Bronchial epithelial cell (primary cell): ENCODE results near the gene DCK. TPM values are rescaled to one million over a fixed set of nuclear protein-coding genes. Genes with fewer than 3 reads are reported as not detected.
"Not testable (repeated sequence)": the region's sequence is repeated elsewhere in the genome, so short reads cannot be mapped to it uniquely, and the experiment has no call there.

Experiments used
- DNase-seq: peaks from one replicate; pipeline ENCODE4 v3.0.0-alpha.2; 2010; ENCODE audit warnings: low read depth
- FAIRE-seq: peaks from 2 replicates; lab custom pipeline; 2011; peaks lifted over from hg19 to GRCh38; lab: Jason Lieb, UNC
- H3K27me3 ChIP-seq: 2 replicates; pipeline ENCODE4 v1.5.1; 2011; ENCODE audit warnings: low read length; ENCODE audit not compliant: control insufficient read depth, insufficient read depth
- H3K36me3 ChIP-seq: 2 replicates; pipeline ENCODE4 v1.5.1; 2011; ENCODE audit warnings: low read length; ENCODE audit not compliant: control insufficient read depth, insufficient read depth
- H3K4me3 ChIP-seq: 2 replicates; pipeline ENCODE4 v1.5.1; 2011; ENCODE audit warnings: mild to moderate bottlenecking, low read depth, low read length, control low read depth
- CTCF ChIP-seq: IDR thresholded peaks from 2 replicates; pipeline ENCODE4 v1.5.1; 2011; ENCODE audit warnings: mild to moderate bottlenecking, moderate library complexity, low read length, control low read depth, inconsistent platforms; ENCODE audit not compliant: insufficient read depth, severe bottlenecking
- total RNA-seq: library from RNA; depleted of rRNA; stranded (reverse); fragments of >200 nt; gene quantifications from 2 replicates; pipeline ENCODE4 v1.2.1, GENCODE V29; 2014

The DCK gene
- total RNA-seq, 1 donor from 2014 or later = 16.1 TPM

GRCh38 chr4:71052716-71053115, 59.3 kb downstream of the DCK start:
- FAIRE-seq (no peak), DNase-seq (no peak)
- TF ChIP-seq CTCF = no peak

GRCh38 chr4:71053613-71054012, 60.2 kb downstream of the DCK start:
- H3K36me3 ChIP-seq, H3K4me3 ChIP-seq, H3K27me3 ChIP-seq, DNase-seq, FAIRE-seq: not testable (repeated sequence)

More at GRCh38 chr4:71052716-71053115, 59.3 kb downstream of the DCK start:
- H3K27me3 ChIP-seq = no peaks in the 10 kb centered on the region
- no peaks in the 10 kb centered on the region for H3K36me3 ChIP-seq
- H3K4me3 ChIP-seq = no peak overlapping the region

GRCh38 chr4:71059573-71059972, 66.1 kb downstream of the DCK start:
- DNase-seq, FAIRE-seq, H3K27me3 ChIP-seq, H3K36me3 ChIP-seq, H3K4me3 ChIP-seq: not testable (repeated sequence)

- H3K27me3 ChIP-seq = no peaks in the 10 kb centered on the region
- no peak for TF ChIP-seq CTCF
- FAIRE-seq = no peak
Observed at GRCh38 chr4:71062436-71062835, 69.0 kb downstream of the DCK start.

GRCh38 chr4:71063711-71064110, 70.3 kb downstream of the DCK start:
- H3K27me3 ChIP-seq = no peaks in the 10 kb centered on the region
- no peak overlapping the region for H3K4me3 ChIP-seq
- DNase-seq = no peak
- no peaks in the 10 kb centered on the region for H3K36me3 ChIP-seq
- TF ChIP-seq CTCF = no peak
- no peak for FAIRE-seq

More at GRCh38 chr4:71062436-71062835, 69.0 kb downstream of the DCK start:
- no peak for DNase-seq
- H3K4me3 ChIP-seq = no peak overlapping the region
- H3K36me3 ChIP-seq = no peaks in the 10 kb centered on the region

- no peak for FAIRE-seq
- H3K27me3 ChIP-seq = no peaks in the 10 kb centered on the region
- no peak overlapping the region for H3K4me3 ChIP-seq
- no peak for DNase-seq
- H3K36me3 ChIP-seq = no peaks in the 10 kb centered on the region
- TF ChIP-seq CTCF = no peak
Observed at GRCh38 chr4:71064521-71064920, 71.1 kb downstream of the DCK start.

- no peak overlapping the region for H3K4me3 ChIP-seq
- H3K36me3 ChIP-seq = no peaks in the 10 kb centered on the region
- H3K27me3 ChIP-seq = no peaks in the 10 kb centered on the region
- DNase-seq (no peak), FAIRE-seq (no peak)
- no peak for TF ChIP-seq CTCF
Observed at GRCh38 chr4:71065991-71066510, 72.6 kb downstream of the DCK start.
